HEK293 (cell line): ENCODE results near the gene SEMG2.

Source experiments
- KLF8 ChIP-seq: fragments of 450-650 bp; formaldehyde crosslinking; IDR thresholded peaks from 2 replicates; pipeline ENCODE4 v1.5.1; 2016; ENCODE audit warnings: missing biosample characterization, missing genetic modification characterization
- ZBTB21 ChIP-seq: fragments of 450-650 bp; formaldehyde crosslinking; IDR thresholded peaks from 2 replicates; pipeline ENCODE4 v1.5.1; 2017; ENCODE audit warnings: missing biosample characterization, missing genetic modification characterization
- ZFP3 ChIP-seq: fragments of 450-650 bp; formaldehyde crosslinking; IDR thresholded peaks from 2 replicates; pipeline ENCODE4 v1.5.1; 2016; ENCODE audit warnings: low read depth, missing biosample characterization, missing genetic modification characterization
- ZFP37 ChIP-seq: fragments of 450-650 bp; formaldehyde crosslinking; IDR thresholded peaks from 2 replicates; pipeline ENCODE4 v1.5.1; 2016; ENCODE audit warnings: missing biosample characterization, missing genetic modification characterization
- ZNF596 ChIP-seq: fragments of 450-650 bp; IDR thresholded peaks from 2 replicates; pipeline ENCODE4 v1.5.0; 2018; ENCODE audit warnings: missing biosample characterization, mild to moderate bottlenecking, missing genetic modification characterization, moderate library complexity
- ZNF777 ChIP-seq: fragments of 450-650 bp; formaldehyde crosslinking; IDR thresholded peaks from 2 replicates; pipeline ENCODE4 v1.5.1; 2017; ENCODE audit warnings: missing biosample characterization, missing genetic modification characterization, borderline replicate concordance
- ZXDB ChIP-seq: fragments of 450-650 bp; formaldehyde crosslinking; IDR thresholded peaks from 2 replicates; pipeline ENCODE4 v1.5.1; 2016; ENCODE audit warnings: missing biosample characterization, missing genetic modification characterization
- TF ChIP-seq, protein P1 (sequence below): fragments of 450-650 bp; formaldehyde crosslinking; IDR thresholded peaks from 2 replicates; pipeline ENCODE4 v1.5.1; 2016; ENCODE audit warnings: missing biosample characterization, missing genetic modification characterization
- TF ChIP-seq, protein P2 (sequence below): fragments of 450-650 bp; formaldehyde crosslinking; IDR thresholded peaks from 2 replicates; pipeline ENCODE4 v1.5.1; 2016; ENCODE audit warnings: missing biosample characterization, missing genetic modification characterization
- TF ChIP-seq, protein P3 (sequence below): sonication (generic); formaldehyde crosslinking; IDR thresholded peaks from 2 replicates; pipeline ENCODE4 v1.8.1; 2022; ENCODE audit warnings: mild to moderate bottlenecking, moderate library complexity, missing genetic modification reagents

DNA sequence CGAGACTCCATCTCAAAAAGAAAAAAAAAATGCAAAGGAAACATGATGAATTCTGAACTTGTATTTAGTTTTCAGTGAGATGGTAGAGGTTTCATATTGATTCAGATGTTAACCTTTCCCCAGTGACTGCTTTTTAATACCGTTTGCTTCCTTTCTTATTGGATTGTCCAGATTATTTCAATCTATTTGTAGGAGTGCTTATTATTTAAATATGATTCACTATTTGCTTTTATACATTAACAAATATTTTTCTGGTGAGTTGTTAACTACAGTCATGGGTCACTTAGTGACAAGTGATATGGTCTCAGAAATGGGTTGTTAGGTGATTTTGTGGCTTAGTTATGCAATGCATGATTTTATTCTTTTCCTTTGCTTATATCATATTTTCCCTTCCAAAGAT lies 38.1 kb upstream of the SEMG2 start:
- no peak for TF ChIP-seq ZBTB21
- TF ChIP-seq ZNF596 (tag by site-specific recombination) = no peak
- no peak for TF ChIP-seq KLF8 (tag by site-specific recombination)
- TF ChIP-seq, protein P1, sequence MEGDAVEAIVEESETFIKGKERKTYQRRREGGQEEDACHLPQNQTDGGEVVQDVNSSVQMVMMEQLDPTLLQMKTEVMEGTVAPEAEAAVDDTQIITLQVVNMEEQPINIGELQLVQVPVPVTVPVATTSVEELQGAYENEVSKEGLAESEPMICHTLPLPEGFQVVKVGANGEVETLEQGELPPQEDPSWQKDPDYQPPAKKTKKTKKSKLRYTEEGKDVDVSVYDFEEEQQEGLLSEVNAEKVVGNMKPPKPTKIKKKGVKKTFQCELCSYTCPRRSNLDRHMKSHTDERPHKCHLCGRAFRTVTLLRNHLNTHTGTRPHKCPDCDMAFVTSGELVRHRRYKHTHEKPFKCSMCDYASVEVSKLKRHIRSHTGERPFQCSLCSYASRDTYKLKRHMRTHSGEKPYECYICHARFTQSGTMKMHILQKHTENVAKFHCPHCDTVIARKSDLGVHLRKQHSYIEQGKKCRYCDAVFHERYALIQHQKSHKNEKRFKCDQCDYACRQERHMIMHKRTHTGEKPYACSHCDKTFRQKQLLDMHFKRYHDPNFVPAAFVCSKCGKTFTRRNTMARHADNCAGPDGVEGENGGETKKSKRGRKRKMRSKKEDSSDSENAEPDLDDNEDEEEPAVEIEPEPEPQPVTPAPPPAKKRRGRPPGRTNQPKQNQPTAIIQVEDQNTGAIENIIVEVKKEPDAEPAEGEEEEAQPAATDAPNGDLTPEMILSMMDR (tag by site-specific recombination) = no peak
- TF ChIP-seq, protein P2, sequence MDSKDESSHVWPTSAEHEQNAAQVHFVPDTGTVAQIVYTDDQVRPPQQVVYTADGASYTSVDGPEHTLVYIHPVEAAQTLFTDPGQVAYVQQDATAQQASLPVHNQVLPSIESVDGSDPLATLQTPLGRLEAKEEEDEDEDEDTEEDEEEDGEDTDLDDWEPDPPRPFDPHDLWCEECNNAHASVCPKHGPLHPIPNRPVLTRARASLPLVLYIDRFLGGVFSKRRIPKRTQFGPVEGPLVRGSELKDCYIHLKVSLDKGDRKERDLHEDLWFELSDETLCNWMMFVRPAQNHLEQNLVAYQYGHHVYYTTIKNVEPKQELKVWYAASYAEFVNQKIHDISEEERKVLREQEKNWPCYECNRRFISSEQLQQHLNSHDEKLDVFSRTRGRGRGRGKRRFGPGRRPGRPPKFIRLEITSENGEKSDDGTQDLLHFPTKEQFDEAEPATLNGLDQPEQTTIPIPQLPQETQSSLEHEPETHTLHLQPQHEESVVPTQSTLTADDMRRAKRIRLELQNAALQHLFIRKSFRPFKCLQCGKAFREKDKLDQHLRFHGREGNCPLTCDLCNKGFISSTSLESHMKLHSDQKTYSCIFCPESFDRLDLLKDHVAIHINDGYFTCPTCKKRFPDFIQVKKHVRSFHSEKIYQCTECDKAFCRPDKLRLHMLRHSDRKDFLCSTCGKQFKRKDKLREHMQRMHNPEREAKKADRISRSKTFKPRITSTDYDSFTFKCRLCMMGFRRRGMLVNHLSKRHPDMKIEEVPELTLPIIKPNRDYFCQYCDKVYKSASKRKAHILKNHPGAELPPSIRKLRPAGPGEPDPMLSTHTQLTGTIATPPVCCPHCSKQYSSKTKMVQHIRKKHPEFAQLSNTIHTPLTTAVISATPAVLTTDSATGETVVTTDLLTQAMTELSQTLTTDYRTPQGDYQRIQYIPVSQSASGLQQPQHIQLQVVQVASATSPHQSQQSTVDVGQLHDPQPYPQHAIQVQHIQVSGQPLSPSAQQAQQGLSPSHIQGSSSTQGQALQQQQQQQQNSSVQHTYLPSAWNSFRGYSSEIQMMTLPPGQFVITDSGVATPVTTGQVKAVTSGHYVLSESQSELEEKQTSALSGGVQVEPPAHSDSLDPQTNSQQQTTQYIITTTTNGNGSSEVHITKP = no peak
- no peak for TF ChIP-seq ZXDB (tag by site-specific recombination)
- no peak for TF ChIP-seq ZNF777 (tag by site-specific recombination)
- TF ChIP-seq, protein P3, sequence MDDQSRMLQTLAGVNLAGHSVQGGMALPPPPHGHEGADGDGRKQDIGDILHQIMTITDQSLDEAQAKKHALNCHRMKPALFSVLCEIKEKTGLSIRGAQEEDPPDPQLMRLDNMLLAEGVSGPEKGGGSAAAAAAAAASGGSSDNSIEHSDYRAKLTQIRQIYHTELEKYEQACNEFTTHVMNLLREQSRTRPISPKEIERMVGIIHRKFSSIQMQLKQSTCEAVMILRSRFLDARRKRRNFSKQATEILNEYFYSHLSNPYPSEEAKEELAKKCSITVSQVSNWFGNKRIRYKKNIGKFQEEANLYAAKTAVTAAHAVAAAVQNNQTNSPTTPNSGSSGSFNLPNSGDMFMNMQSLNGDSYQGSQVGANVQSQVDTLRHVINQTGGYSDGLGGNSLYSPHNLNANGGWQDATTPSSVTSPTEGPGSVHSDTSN = no peak
- no peak for TF ChIP-seq ZFP3 (tag by site-specific recombination)
- TF ChIP-seq ZFP37 (tag by site-specific recombination) = no peak
